GM21381 (cell line): ENCODE results near the gene NLRP12.
A peak's percentile ranks its signal among the peaks of the same experiment; 100 is the strongest.
"Not testable (repeated sequence)": the region's sequence is repeated elsewhere in the genome, so short reads cannot be mapped to it uniquely, and the experiment has no call there.

ENCODE experiments used
- ATAC-seq: cut with Tn5 transposase; IDR thresholded peaks from one replicate; pipeline ENCODE4 v1.9.1; 2021; ENCODE audit warnings: mild to moderate bottlenecking, moderate library complexity; ENCODE audit not compliant: unreplicated experiment

Gene NLRP12

DNA sequence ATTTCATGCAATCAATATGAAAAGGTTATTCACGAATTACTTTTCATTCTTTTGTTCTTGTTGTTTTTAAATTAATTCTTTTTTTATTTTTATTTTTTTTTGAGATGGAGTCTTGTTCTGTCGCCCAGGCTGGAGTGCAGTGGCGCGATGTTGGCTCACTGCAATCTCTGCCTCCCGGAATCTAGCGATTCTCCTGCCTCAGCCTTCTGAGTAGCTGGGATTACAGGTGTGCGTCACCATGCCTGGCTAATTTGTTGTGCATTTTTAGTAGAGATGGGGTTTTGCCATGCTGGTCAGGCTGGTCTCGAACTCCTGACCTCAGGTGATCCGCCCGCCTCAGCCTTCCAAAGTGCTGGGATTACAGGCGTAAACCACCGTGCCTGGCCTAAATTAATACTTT lies 16.1 kb upstream of the NLRP12 start:
- not testable (repeated sequence) for ATAC-seq

DNA sequence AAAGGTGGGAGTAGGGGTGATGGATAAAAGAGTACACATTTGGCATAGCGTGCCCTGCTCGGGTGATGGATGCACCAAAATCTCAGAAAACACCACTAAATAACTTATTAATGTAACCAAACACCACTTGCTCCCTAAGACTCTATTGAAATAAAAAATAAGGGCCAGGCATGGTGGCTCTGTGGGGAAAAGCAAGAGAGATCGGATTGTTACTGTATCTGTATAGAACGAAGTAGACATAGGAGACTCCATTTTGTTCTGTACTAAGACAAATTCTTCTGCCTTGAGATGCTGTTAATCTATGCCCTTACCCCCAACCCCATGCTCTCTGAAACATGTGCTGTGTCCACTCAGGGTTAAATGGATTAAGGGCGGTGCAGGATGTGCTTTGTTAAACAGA lies 14.3 kb upstream of the NLRP12 start:
- ATAC-seq = not testable (repeated sequence)

DNA sequence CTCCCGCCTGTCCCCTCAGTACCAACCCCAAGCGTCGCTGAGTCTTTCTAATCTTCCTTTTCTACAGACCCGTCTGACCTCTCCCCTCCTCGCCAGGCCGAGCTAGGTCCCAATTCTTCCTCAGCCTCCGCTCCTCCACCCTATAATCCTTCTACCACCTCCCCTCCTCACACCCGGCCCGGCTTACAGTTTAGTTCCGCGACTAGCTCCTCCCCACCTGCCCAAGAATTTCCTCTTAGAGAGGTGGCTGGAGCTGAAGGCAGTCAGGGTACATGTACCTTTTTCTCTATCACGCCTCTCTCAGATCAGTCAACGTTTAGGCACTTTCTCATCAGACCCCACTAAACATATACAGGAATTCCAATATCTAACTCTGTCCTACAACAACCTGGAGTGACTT lies 8.7 kb upstream of the NLRP12 start:
- not testable (repeated sequence) for ATAC-seq

DNA sequence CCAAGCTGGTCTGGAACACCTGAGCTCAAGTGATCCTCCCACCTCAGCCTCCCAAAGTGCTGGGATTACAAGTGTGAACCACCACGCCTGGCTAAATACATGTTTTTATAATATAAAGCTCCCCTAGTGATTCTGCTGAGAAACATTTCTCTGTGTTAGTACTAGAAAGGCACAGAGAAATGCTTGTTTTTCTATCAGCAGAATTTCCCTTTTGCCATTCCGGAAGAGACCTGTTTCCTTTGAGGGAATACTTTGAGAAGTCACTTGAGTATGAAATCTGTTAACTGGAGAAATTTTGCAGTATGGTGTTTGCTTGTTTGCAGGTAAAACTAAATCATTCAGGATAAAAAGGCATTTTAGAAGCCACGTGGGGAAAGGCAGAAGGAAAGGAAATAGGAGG lies 4.4 kb upstream of the NLRP12 start:
- no peak for ATAC-seq

DNA sequence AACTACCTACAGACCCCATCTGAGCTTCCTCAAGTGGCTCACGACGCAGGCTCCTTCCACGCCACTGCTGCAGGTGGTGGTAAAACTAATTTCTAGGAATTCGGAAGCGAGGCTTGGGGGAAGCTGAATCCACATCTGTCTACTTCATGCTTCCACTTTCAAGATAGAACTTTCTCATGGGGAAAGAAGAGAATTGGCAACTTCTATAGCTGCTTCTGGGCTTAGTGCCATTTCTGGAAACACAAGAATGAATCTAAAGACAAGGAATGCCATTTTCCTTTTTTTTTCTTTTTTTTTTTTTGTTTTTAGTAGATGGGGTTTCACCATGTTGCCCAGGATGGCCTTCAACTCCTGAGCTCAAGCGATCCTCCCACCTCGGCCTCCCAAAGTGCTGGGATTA lies 2.8 kb upstream of the NLRP12 start:
- ATAC-seq = no peak

DNA sequence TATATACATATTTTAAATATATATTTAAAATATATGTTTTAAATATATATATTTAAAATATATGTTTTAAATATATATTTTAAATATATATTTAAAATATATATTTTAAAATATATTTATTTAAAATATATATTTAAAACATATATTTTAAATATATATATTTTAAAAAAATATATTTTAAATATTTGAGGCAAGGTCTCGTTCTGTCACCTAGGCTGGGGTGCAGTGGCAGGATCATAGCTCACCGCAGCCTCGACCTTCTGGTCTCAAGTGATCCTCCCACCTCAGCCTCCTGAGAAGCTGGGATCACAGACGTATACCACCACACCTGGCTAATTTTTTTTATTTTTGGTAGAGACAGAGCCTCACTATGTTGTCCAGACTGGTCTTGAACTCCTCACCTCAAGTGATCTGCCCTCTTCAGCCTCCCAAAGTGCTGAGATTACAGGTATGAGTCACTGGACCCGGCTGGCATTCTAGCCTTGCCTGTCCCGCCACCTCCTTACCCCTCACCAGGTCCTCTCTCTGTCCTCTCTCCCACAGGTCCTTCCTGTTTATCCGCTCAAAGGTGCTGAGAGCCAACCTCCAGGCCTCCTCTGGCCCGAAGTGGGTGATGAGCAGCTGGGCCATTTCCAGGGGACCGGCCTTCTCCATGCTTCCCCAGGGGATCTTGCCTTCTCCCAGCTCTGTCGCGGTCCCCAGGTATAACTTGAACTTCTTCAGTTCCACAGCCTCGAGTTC lies 564 bp downstream of the NLRP12 start:
- no peak for ATAC-seq

DNA sequence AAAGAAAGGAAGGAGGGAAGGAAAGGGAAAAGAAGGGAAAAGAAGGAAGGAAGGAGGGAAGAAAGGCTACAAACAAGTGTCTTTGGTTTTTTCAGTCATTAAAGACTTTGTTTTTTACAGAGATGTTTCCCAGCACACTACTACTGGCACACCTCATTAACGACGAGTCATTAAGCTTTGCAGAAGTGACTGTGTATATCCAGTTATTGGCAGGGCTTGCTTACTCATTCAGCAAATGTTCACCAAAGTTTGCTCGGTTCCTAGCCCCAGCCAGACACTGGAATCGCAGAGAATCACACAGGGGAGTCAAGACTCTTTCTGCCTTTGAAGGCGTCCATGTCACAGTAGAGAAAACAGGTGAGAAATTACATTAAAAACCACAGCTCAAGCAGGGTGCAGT lies 4.3 kb downstream of the NLRP12 start:
- no peak for ATAC-seq

DNA sequence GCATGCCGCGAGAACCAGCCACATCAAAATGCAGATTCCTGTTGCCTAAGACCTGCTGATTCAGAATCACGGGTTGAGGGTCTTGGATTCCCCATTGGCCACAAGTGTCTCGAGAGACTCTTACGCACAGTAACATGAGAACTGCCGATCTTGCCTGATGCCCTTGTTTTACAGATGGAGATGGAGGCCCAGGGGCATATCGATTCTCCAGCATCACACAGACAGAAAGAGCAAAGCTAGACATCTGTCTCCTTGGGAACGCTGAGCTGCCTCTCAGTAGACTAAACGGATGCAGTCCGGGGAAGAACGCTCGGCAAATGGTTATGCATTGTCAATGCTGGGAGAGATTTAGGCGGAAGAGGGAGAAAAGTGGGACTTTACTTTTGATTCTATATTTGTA lies 5.4 kb downstream of the NLRP12 start:
- ATAC-seq = no peak

DNA sequence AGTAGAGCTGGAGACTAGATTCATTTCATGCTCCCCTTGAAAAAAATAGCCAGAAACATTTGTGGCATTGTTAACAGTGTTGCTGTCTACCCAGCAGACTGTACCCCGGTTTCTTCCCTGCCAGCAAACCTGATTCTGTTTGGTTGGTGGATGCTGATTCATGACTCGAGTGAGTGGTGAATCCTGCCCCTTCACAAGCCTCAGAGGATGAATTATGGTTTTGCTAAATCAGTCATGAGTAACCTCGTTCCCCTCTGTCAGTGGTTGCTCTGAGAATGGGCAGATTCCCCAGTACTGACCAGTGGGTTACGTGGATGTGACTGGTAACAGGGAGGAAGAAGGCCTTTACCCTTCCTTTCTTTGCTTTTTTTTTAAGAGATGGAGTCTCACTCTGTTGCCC lies 10.1 kb downstream of the NLRP12 start:
- no peak for ATAC-seq

DNA sequence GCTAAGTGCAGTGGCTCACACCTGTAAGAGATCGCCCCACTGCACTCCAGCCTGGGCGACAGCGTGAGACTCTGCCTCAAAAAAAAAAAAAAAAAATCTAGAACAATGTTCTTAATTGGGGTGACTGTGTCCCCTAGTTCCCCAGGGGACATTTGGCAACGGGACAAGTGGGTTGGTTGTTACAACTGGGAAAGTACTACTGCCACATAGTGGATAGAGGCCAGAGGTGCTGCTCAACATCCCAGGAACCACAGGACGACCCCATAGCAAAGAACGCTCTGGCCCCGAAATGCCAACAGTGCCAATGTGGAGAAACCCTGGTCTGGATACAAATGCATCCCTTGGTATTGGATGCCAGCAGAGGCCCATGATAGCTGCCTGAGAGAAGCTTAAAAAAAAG lies 11.8 kb downstream of the NLRP12 start:
- ATAC-seq = no peak

DNA sequence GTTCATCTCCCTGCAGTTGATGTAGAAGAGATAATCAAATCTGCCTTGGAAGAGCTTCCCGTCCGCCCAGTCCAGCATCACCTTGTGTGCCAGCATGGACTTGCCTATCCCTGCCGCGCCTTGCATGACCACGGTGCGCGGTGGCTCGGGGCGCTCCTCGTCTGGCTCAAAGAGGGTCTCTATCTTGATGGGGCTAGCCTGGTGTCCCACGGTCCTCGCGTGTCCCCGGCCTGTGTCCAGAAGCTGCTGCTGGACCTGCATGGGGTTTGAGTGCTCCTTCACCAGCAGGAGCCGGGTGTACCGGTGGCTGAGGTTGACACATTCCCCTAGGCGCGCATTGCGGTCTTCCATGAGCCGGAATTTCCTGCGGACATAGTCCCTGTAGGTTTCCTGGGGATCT lies 13.2 kb downstream of the NLRP12 start:
- ATAC-seq = no peak

DNA sequence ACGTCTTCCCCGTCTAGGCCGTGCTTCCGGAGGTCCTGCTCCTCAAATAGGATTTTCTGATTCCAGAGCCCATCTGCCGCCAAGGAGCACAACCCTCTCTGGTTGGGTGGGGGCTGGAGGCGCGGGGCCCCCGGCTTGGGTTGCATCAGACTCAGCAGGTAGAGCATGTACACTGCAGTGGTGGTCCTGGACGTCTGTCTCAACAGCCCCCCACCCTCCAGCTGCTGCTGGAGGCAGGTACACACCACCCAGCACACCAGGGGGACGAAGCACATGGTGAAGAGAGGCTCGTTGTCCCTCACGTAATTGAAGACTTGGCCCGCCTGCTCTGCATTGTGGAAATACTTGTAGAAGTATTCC lies 13.9 kb downstream of the NLRP12 start:
- ATAC-seq = no peak

DNA sequence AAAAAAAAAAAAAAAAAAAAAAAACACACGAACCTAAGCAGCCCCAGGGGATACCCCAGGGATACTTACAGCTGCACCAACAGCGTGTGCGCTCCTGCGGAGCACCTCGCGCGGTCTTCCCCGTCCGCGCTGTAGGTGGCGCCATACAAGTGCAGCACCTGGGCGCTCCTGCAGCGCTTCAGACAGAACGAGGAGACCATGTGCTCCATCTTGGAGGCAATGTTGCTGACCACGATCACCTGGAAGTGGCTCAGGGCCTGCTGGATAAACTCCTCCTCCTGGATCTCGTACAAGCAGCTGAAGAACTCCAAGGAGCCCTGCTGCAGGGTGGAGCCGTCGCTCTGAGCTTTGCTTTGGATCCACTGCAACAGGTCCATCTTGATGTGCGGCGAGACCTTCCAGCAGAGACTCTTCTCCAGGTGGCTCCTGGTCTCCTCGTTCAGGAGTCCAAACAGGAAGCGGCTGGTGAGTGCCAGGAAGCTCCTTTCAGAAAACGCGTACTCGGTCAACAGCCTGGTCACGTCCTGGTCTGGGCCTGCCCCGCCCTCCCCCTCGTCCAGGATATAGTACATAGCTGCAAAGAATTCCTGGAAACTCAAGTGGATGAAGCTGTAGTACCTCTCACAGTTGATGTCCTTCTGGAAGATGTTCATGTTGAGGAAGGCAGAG lies 14.5 kb downstream of the NLRP12 start:
- no peak for ATAC-seq

DNA sequence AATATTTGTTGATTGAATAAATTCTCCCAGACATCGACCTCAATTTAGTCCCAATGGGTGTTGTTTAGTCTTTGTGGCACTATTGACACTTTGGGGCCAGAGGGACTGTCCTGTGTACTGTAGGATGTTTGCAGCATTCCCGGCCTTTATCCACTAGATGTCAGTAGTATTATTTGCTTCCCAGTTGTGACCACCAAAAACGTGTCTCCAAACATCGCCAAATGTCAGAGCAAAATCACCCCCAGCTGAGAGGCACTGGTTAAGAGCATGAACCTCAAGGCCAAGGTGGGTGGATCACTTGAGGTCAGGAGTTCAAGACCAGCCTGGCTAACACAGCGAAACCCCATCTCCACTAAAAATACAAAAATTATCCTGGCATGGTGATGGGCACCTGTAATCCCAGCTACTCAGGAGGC lies 15.4 kb downstream of the NLRP12 start:
- no peak for ATAC-seq

DNA sequence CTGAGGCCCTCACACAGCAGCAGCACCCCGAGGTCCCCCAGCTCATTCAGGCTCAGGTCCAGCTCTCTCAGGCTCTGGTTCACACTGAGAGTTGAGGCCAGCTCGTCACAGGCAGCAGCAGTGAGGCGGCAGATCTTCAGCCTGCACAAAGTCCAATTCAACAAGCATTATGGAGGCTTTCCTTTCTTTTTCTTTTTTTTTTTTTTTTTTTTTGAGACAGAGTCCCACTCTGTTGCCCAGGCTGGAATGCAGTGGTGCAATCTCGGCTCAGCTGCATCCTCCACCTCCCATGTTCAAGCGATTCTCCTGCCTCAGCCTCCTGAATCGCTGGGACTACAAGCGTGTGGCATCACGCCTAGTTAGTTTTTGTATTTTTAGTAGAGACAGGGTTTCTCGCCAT lies 22.9 kb downstream of the NLRP12 start:
- ATAC-seq = no peak

DNA sequence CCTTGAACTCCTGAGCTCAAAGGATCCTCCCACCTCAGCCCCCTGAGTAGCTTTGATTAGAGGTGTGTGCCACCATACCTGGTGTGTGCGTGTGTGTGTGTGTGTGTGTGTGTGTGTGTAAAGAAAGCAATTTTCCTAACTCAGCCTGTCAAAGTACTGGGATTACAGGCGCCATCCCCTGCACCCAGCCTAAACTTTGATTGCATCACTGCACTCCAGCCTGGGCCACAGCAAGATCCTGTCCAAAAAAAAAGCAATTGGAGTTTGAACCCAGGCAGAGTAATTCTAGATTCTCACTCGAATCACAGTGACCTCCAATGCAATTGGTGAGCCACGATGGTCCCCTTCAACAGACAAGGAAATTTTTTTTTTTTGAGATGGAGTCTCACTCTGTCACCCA lies 29.1 kb downstream of the NLRP12 start:
- no peak for ATAC-seq

DNA sequence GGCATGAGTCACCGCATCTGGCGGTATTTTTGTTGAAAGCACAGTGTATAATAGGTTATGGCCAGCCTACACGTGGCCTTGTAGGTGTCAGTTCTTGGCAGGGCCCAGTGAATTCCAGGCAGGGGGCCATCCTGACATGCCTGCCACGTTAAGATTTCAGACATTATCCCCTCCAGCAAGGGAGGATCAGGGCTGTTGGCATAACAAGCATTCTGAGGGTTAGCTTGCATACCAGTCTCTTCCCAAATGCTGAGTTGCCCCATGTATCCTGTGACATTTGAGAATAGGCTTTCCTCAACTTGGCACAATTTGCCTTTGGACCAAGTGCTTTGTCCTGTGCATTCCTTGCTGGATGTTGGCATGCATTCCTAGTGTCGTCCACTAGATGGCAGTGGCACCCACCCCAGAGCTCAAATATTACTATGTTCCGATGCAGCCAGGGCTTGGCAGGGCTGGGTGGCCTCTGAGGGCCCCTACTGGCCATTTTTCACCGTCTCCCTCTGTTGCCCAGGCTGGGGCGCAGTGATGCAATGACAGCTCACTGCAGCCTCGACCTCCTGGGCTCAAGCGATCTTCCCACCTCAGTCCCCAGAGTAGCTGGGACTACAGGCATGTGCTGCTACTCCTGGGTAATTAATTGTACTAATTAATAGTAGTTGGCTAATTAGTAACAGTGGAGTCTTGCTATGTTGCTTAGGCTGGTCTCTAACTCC lies 31.2 kb downstream of the NLRP12 start:
- ATAC-seq = peak; percentile 49

DNA sequence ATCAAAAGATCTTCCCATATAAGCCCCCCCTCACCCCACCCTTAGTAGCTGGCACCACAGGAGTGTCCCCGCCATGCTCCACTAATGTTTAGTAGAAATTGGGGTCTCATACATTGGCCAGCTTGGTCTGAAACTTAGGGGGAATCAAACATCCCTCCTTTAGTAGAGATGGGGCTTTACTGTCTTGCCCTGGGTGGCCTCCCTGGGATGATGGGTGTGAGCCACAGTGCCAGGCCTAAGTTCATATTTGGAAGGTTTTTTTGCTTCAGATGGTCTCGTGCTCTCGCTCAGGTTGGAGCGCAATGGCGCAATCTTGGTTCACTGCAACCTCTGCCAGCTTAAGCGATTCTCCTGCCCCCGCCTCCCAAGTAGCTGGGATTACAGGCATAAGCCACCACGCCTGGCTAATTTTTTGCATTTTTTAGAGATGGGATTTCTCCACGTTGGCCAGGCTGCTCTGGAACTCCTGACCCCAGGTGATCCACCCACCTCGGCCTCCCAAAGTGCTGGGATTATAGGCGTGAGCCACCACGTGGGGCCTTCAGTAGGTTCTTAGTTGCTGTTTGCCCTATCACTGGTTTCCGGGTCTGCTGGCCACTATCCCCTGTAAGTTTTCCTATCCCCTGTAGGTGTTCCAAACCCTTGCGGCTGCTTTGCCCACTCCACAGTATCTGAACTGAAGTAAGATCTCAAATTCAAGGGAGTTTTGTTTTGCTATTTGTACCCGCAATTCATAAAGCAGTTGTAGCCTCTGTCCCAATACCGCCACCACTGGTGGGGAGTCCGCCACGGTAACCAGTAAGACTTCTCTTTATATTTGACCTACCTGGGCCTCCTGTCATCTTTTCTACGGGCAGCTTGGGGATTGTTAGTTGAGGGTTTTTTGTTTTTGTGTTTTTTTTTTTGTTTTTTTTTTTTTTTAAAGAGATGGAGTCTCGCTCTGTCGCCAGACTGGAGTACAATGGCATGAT lies 34.1 kb downstream of the NLRP12 start:
- ATAC-seq = no peak

DNA sequence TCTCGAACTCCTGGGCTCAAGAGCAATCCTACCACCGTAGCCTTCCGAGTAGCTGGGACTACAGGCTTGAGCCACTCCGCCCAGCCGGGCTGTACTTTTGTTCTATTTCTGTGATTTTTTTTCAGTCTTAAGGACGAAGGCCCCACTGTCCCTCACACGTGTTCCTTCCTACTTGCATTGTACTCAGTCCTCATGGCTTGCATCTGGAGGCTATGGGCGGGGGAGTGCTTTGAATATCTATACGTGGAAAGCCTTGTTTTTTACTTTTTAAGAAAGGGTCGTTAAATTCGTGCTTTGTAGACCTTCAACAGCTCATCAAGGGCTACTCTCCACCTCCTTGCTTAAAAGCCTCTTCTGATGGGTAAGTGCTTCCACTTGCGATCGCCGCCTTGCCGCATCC lies 36.8 kb downstream of the NLRP12 start:
- no peak for ATAC-seq

DNA sequence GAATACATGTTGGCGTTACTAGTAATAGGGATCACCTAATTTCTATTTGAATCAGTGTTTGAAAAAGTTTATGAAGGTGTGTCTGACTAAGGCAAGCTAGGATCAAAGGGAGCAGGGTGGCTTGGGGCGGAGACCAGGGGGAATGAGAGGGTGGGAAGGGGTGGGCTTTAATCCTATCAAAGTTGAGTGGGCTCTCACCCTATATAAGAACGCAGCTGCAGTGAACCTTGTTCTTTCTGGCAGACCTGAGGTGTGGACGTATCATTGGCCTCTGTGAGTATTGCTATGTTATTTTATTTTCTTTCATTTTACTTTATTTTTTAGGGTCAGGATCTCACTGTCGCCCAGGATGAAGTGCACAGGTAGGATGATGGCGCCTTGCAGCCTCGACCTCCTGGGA lies 37.4 kb downstream of the NLRP12 start:
- ATAC-seq = no peak
